CD4-positive, alpha-beta T cell (primary cell): ENCODE results near the gene TSPAN32. TPM values are rescaled to one million over a fixed set of nuclear protein-coding genes. Genes with fewer than 3 reads are reported as not detected.

ENCODE experiments used
- ATAC-seq: fragments of 200-7000 bp; cut with Tn5 transposase; one replicate; pipeline ENCODE4 v1.10.0; 2022; ENCODE audit warnings: mild to moderate bottlenecking; ENCODE audit not compliant: poor library complexity
- CTCF ChIA-PET: fragments of 350-600 bp; sonication (Branson Sonifier 250); formaldehyde crosslinking; loops from one replicate; lab custom pipeline; 2021; ENCODE audit warnings: antibody characterized with exemption, inconsistent platforms; lab: Charles Lee
- POLR2A ChIA-PET: fragments of 350-600 bp; sonication (Branson Sonifier 250); formaldehyde crosslinking; loops from one replicate; lab custom pipeline; 2021; ENCODE audit warnings: antibody characterized with exemption, inconsistent platforms; lab: Charles Lee
- DNase-seq, 14 experiments: peaks; one replicate each; pipeline ENCODE4 v3.0.0-alpha.2; 2013 to 2020; ENCODE audit warnings: mixed read lengths in 2 of 14
- H3K27ac ChIP-seq, 2 donors: one replicate each; pipeline versions ENCODE4 v1.5.1 to v1.7.0; 2013; ENCODE audit warnings: low read length in 2 of 2, low read depth in 1 of 2, mild to moderate bottlenecking in 1 of 2
- H3K27me3 ChIP-seq, 2 experiments: 1 replicate in 1 of 2; 2 replicates in 1 of 2; pipeline versions ENCODE4 v1.6.1 to v1.7.0; 2013; ENCODE audit warnings: low read length in 2 of 2, control low read depth in 1 of 2, mild to moderate bottlenecking in 1 of 2, moderate library complexity in 1 of 2; ENCODE audit not compliant: insufficient read depth in 2 of 2, control insufficient read depth in 1 of 2
- H3K36me3 ChIP-seq: one replicate; pipeline ENCODE4 v1.6.1; 2013; ENCODE audit warnings: low read length, control low read depth; ENCODE audit not compliant: insufficient read depth
- H3K4me1 ChIP-seq: one replicate; pipeline ENCODE4 v1.6.1; 2013; ENCODE audit warnings: low read length, control low read depth; ENCODE audit not compliant: insufficient read depth
- H3K4me3 ChIP-seq: one replicate; pipeline ENCODE4 v1.5.1; 2013; ENCODE audit warnings: mild to moderate bottlenecking, low read length, moderate library complexity
- H3K9me3 ChIP-seq, 2 experiments: 1 replicate in 1 of 2; 2 replicates in 1 of 2; pipeline versions ENCODE4 v1.6.1 to v1.7.0; 2013; ENCODE audit warnings: low read length in 2 of 2, mild to moderate bottlenecking in 2 of 2, control low read depth in 1 of 2, moderate library complexity in 1 of 2; ENCODE audit not compliant: control insufficient read depth in 1 of 2, insufficient read depth in 1 of 2
- H3K27ac Mint-ChIP-seq: one replicate; pipeline ENCODE4 v1.8.0; 2020; ENCODE audit warnings: mixed read lengths
- H3K27me3 Mint-ChIP-seq: one replicate; pipeline ENCODE4 v1.8.0; 2021; ENCODE audit warnings: mixed read lengths
- H3K36me3 Mint-ChIP-seq: one replicate; pipeline ENCODE4 v1.8.0; 2021; ENCODE audit warnings: low read depth, mixed read lengths
- H3K4me1 Mint-ChIP-seq: one replicate; pipeline ENCODE4 v1.8.0; 2021; ENCODE audit warnings: low read depth, mixed read lengths
- H3K4me3 Mint-ChIP-seq: one replicate; pipeline ENCODE4 v1.8.0; 2020; ENCODE audit warnings: mild to moderate bottlenecking, mixed read lengths
- H3K9me3 Mint-ChIP-seq: one replicate; pipeline ENCODE4 v1.8.0; 2020; ENCODE audit warnings: mixed read lengths
- CTCF ChIP-seq: fragments of 200-600 bp; IDR thresholded peaks from one replicate; pipeline ENCODE4 v1.8.0; 2022; ENCODE audit warnings: antibody characterized with exemption, mild to moderate bottlenecking
- intact Hi-C, 2 experiments: fragments of 100-400 bp; cut with DNase I in 1 of 2; cut with micrococcal nuclease in 1 of 2; formaldehyde crosslinking; loops; one replicate each; pipeline versions ENCODE4 v1.15.1 to v1.9.0; 2023 to 2025; cut with DNase I, micrococcal nuclease
- total RNA-seq, 174 experiments: library from RNA in 2 of 174; stranded (reverse) in 2 of 174; gene quantifications; one replicate each; pipeline ENCODE4 v1.2.3 and lab custom pipeline; 2021 to 2026

Gene TSPAN32
- total RNA-seq, 2 experiments from 2014 or later, result 81.8 TPM

DNA sequence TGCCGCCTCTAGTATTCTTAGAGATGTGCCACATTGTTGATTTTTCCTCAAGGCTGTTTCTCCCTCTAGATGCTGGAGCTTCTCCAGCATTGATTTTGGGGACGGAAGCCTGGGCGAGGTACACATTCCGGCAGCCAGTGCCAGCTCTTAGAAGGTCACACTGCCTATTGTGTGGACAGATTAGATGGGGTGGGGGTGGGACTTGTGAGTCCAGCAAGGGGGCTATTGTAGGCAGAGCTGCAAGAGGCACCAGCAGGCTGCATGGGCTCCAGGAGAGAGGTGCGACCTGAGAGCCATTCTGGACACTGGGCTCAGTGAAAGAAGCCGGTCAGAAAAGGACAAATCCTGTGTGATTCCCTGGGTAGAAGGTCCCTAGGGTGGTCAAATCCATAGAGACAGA lies 12.5 kb upstream of the TSPAN32 start:
- peaks cover 24% of the 10 kb centered on the region for H3K4me1 ChIP-seq
- H3K4me1 Mint-ChIP-seq, result peaks cover 29% of the 10 kb centered on the region
- peaks cover 0 to 6% of the 10 kb centered on the region in 2 experiments for H3K9me3 ChIP-seq
- no peak for TF ChIP-seq CTCF
- H3K36me3 ChIP-seq, result no peaks in the 10 kb centered on the region
- POLR2A ChIA-PET, result no interaction called here
- H3K9me3 Mint-ChIP-seq, result no peaks in the 10 kb centered on the region
- no peak overlapping the region for H3K4me3 Mint-ChIP-seq
- no peaks in the 10 kb centered on the region for H3K36me3 Mint-ChIP-seq
- ATAC-seq (no peak), DNase-seq (no peak)
- no peak overlapping the region for H3K4me3 ChIP-seq
- intact Hi-C loops, result no loop called here
- H3K27ac Mint-ChIP-seq, result no peak overlapping the region
- no peaks in the 10 kb centered on the region for H3K27me3 Mint-ChIP-seq
- H3K27me3 ChIP-seq, result no peaks in the 10 kb centered on the region
- no peak overlapping the region for H3K27ac ChIP-seq
- CTCF ChIA-PET, result no interaction called here

DNA sequence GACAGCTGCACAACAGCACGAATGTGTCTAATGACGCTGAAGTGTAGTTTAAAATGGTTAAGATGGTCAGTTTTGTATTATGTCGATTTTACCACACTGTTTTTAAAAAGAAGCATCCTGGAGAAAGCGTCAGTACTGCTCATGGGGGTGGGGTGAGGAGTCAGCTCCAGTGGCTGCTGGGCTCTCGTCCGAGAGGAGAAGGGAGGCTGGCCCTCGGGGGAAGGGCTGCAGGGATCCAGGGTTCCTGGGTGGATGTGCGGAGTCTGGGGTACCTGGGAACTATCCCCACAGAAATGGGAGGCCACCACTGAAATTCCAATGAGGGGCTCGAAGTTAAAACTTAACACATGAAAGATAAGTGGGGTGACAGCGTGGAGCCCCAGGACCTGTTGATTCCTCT lies 12.0 kb upstream of the TSPAN32 start:
- Histone ChIP-seq H3K36me3 (no peaks in the 10 kb centered on the region), H3K9me3 (peaks cover 0 to 6% of the 10 kb centered on the region in 2 experiments), H3K4me3 (no peak overlapping the region), H3K27ac (no peak overlapping the region), H3K27me3 (no peaks in the 10 kb centered on the region), H3K4me1 (peaks cover 24% of the 10 kb centered on the region)
- POLR2A ChIA-PET, result no interaction called here
- ATAC-seq (no peak), DNase-seq (no peak)
- intact Hi-C loops, result no loop called here
- no peaks in the 10 kb centered on the region for H3K36me3 Mint-ChIP-seq
- no peak for TF ChIP-seq CTCF
- no peak overlapping the region for H3K4me3 Mint-ChIP-seq
- H3K27me3 Mint-ChIP-seq, result no peaks in the 10 kb centered on the region
- CTCF ChIA-PET, result no interaction called here
- H3K9me3 Mint-ChIP-seq, result no peaks in the 10 kb centered on the region
- peaks cover 32% of the 10 kb centered on the region for H3K4me1 Mint-ChIP-seq
- H3K27ac Mint-ChIP-seq, result no peak overlapping the region

GRCh38 chr11:2290351-2290841 lies 11.4 kb upstream of the TSPAN32 start:
- Histone ChIP-seq H3K36me3 (no peaks in the 10 kb centered on the region), H3K9me3 (peaks cover 0 to 4% of the 10 kb centered on the region in 2 experiments), H3K27me3 (no peaks in the 10 kb centered on the region), H3K27ac (no peak overlapping the region), H3K4me3 (no peak overlapping the region), H3K4me1 (peaks cover 24% of the 10 kb centered on the region)
- DNase-seq, result no peak
- no peaks in the 10 kb centered on the region for H3K9me3 Mint-ChIP-seq
- H3K36me3 Mint-ChIP-seq, result no peaks in the 10 kb centered on the region
- POLR2A ChIA-PET, result no interaction called here
- H3K4me3 Mint-ChIP-seq, result no peak overlapping the region
- peaks cover 35% of the 10 kb centered on the region for H3K4me1 Mint-ChIP-seq
- CTCF ChIA-PET, result no interaction called here
- no peak overlapping the region for H3K27ac Mint-ChIP-seq
- no peak for TF ChIP-seq CTCF
- no peak for ATAC-seq
- no peaks in the 10 kb centered on the region for H3K27me3 Mint-ChIP-seq
- intact Hi-C loops, result no loop called here
